Tibial nerve (tissue), 4 donors: ENCODE measurements around the gene USP48. TPM values are rescaled to one million over a fixed set of nuclear protein-coding genes. Genes with fewer than 3 reads are reported as not detected.
A peak's percentile ranks its signal among the peaks of the same experiment; 100 is the strongest.

Experiments used
- DNase-seq, 2 donors: peaks; one replicate each; pipeline ENCODE4 v3.0.0-alpha.2; 2019; ENCODE audit warnings: low spot score in 2 of 2
- H3K27ac ChIP-seq, 4 donors: fragments of 200-600 bp; sonication (generic) in 3 of 4; one replicate each; pipeline ENCODE4 v1.5.1; 2017 to 2019; ENCODE audit warnings: mild to moderate bottlenecking in 1 of 4
- H3K27me3 ChIP-seq, 2 donors: fragments of 200-600 bp; sonication (generic) in 1 of 2; one replicate each; pipeline versions ENCODE4 v1.5.1 to v1.6.0; 2017 to 2019
- H3K36me3 ChIP-seq, 3 donors: fragments of 200-600 bp; sonication (generic); one replicate each; pipeline ENCODE4 v1.5.1; 2018 to 2019
- H3K4me1 ChIP-seq, 4 donors: fragments of 200-600 bp; sonication (generic) in 3 of 4; one replicate each; pipeline ENCODE4 v1.5.1; 2017 to 2019
- H3K4me3 ChIP-seq, 4 donors: fragments of 200-600 bp; sonication (generic) in 3 of 4; one replicate each; pipeline ENCODE4 v1.5.1; 2017 to 2019; ENCODE audit warnings: mild to moderate bottlenecking in 1 of 4, moderate library complexity in 1 of 4
- H3K9me3 ChIP-seq, 4 donors: fragments of 200-600 bp; sonication (generic) in 3 of 4; one replicate each; pipeline ENCODE4 v1.5.1; 2017 to 2019
- CTCF ChIP-seq, 5 experiments: fragments of 200-600 bp in 3 of 5; fragments of 450-650 bp in 2 of 5; sonication (generic) in 3 of 5; IDR thresholded peaks; one replicate each; pipeline ENCODE4 v1.5.1; 2016 to 2019; ENCODE audit warnings: antibody characterized with exemption in 5 of 5, mild to moderate bottlenecking in 3 of 5, moderate library complexity in 2 of 5
- EP300 ChIP-seq, 2 donors: sonication (generic); formaldehyde crosslinking; IDR thresholded peaks; one replicate each; pipeline ENCODE4 v1.6.1; 2017; ENCODE audit warnings: antibody characterized with exemption in 2 of 2, mild to moderate bottlenecking in 1 of 2
- POLR2A ChIP-seq, 2 donors: fragments of 450-650 bp; IDR thresholded peaks; one replicate each; pipeline ENCODE4 v1.6.1; 2017; ENCODE audit warnings: antibody characterized with exemption in 2 of 2, mild to moderate bottlenecking in 2 of 2, moderate library complexity in 2 of 2
- WGBS, 2 donors: methylation state at CpG; one replicate each; pipeline ENCODE4 v1.1.5; 2018; 5-methylcytosine and 5-hydroxymethylcytosine counted together
- total RNA-seq, 4 donors: library from RNA; depleted of rRNA; stranded (reverse); fragments of >200 nt; gene quantifications; one replicate each; pipeline ENCODE4 v1.1.0, GENCODE V29; 2016

USP48 gene
- total RNA-seq, 4 donors from 2014 or later, result 51.1 to 65.9 (median 58.7) TPM

GRCh38 chr1:21766210-21766609 lies 16.7 kb downstream of the USP48 start:
- 93 to 95% methylated on average over 4 of the region's 4 CpGs for WGBS, 2 donors
- Histone ChIP-seq H3K4me1 (peaks cover 0 to 65% (median 28%) of the 10 kb centered on the region in 4 donors), H3K27ac (peak overlapping the region in 2 of 4 donors; percentile 76 to 84), H3K27me3 (no peaks in the 10 kb centered on the region), H3K4me3 (no peak overlapping the region), H3K9me3 (no peaks in the 10 kb centered on the region), H3K36me3 (no peaks in the 10 kb centered on the region)
- TF ChIP-seq EP300 (IDR thresholded peaks at IDR 0.05) (no peak), CTCF (IDR thresholded peaks at IDR 0.05) (no peak), POLR2A (IDR thresholded peaks at IDR 0.05) (no peak)
- DNase-seq, result no peak

GRCh38 chr1:21764615-21765423 lies 18.1 kb downstream of the USP48 start:
- Histone ChIP-seq H3K9me3 (no peaks in the 10 kb centered on the region), H3K27ac (peak overlapping the region; percentile 9 to 84 (median 55)), H3K36me3 (no peaks in the 10 kb centered on the region), H3K27me3 (no peaks in the 10 kb centered on the region), H3K4me3 (no peak overlapping the region), H3K4me1 (peaks cover 0 to 74% (median 28%) of the 10 kb centered on the region in 4 donors)
- TF ChIP-seq POLR2A (IDR thresholded peaks at IDR 0.05) (no peak), EP300 (IDR thresholded peaks at IDR 0.05) (peak; percentile 39 to 82), CTCF (IDR thresholded peaks at IDR 0.05) (no peak)
- peak in 1 of 2 donors; percentile 63 for DNase-seq
- WGBS, 2 donors, result 35 to 40% methylated on average over 13 of the region's 13 CpGs

DNA sequence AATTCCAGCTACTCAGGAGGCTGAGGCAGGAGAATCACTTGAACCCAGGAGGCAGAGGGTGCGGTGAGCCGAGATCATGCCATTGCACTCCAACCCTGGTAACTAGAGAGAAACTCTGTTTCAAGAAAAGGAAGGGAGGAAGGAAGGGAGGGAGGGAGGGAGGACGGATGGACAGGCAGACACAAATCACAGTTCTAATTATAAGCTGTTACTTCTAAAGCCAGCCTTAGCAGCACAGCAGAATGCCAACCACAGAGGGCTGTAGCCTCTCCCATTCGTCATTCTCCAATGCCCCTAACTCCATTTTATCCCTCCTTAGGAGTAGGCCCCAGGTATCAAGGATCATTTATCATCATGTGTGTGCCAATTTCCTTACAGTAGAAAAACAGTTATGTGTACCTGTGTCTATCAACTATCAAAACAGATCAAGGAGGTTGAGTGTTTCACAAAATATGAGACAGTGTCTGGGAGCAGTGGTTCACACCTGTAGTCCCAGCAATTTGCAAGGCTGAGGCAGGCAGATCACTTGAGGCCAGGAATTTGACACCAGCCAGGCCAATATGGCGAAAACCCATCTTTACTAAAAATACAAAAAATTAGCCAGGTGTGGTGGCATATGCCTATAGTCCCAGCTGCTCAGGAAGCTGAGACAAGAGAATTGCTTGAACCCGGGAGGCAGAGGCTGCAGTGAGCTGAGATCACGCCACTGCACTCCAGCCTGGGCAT lies 19.1 kb downstream of the USP48 start:
- peak overlapping the region in 3 of 4 donors; percentile 9 to 84 (median 76) for H3K27ac ChIP-seq
- peaks cover 0 to 79% (median 31%) of the 10 kb centered on the region in 4 donors for H3K4me1 ChIP-seq
- 70 to 71% methylated on average over 7 of the region's 7 CpGs for WGBS, 2 donors

DNA sequence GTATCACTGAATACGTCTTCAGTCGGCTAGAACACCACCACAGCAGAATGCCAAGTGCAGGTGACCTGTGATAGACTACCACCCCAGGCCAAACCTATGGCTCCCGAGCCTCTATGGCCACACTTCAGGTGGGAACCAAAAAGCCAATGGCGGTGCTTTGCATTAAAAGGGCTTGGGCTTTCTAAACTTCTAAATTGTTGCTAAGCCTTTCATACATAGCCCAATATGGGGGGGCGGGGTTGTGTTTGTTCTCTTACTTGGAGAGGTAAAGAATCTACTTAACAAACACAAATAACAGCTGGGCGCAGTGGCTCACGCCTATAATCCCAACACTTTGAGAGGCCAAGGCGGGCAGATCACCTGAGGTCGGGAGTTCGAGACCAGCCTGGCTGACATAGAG lies 19.7 kb downstream of the USP48 start:
- no peak for DNase-seq
- Histone ChIP-seq H3K27me3 (no peaks in the 10 kb centered on the region), H3K36me3 (no peaks in the 10 kb centered on the region), H3K27ac (peak overlapping the region in 1 of 4 donors; percentile 84), H3K4me1 (peaks cover 0 to 77% (median 29%) of the 10 kb centered on the region in 4 donors), H3K4me3 (no peak overlapping the region), H3K9me3 (no peaks in the 10 kb centered on the region)
- TF ChIP-seq CTCF (IDR thresholded peaks at IDR 0.05), result no peak
- TF ChIP-seq EP300 (IDR thresholded peaks at IDR 0.05), result no peak
- TF ChIP-seq POLR2A (IDR thresholded peaks at IDR 0.05), result no peak
- 95 to 96% methylated on average over 10 of the region's 10 CpGs for WGBS, 2 donors

More for the DNA sequence above, 19.1 kb downstream of the USP48 start:
- no peak for DNase-seq
- H3K27me3 ChIP-seq, result no peaks in the 10 kb centered on the region
- no peak overlapping the region for H3K4me3 ChIP-seq
- no peaks in the 10 kb centered on the region for H3K36me3 ChIP-seq
- H3K9me3 ChIP-seq, result no peaks in the 10 kb centered on the region
- no peak for TF ChIP-seq EP300 (IDR thresholded peaks at IDR 0.05)
- no peak for TF ChIP-seq POLR2A (IDR thresholded peaks at IDR 0.05)
- TF ChIP-seq CTCF (IDR thresholded peaks at IDR 0.05), result no peak

DNA sequence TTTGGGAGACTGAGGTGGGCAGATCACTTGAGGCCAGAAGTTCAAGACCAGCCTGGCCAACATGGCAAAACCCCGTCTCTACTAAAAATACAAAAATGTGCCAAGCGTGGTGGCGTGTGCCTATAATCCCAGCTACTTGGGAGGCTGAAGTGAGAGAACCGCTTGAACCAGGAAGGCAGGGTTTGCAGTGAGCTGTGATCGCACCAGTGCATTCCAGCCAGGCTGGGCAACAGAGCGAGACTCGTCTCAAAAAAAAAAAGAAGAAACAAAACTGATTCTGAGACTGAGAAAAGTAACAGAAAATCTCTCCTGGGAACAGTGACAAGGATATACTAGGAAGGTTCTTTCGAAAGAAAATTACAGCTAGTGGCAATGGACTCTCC lies 20.9 kb downstream of the USP48 start:
- H3K9me3 ChIP-seq, result no peaks in the 10 kb centered on the region
- no peaks in the 10 kb centered on the region for H3K36me3 ChIP-seq
- no peak overlapping the region for H3K27ac ChIP-seq
- peaks cover 0 to 68% (median 27%) of the 10 kb centered on the region in 4 donors for H3K4me1 ChIP-seq
- no peak for DNase-seq
- 84 to 96% methylated on average over 8 of the region's 8 CpGs for WGBS, 2 donors
- TF ChIP-seq EP300 (IDR thresholded peaks at IDR 0.05) (no peak), POLR2A (IDR thresholded peaks at IDR 0.05) (no peak), CTCF (IDR thresholded peaks at IDR 0.05) (no peak)
- H3K4me3 ChIP-seq, result no peak overlapping the region
- no peaks in the 10 kb centered on the region for H3K27me3 ChIP-seq
